Activated CD4-positive, alpha-beta T cell treated with anti-CD3 and anti-CD28 coated beads for 36 hours (primary cell): ENCODE data around the gene CHPF. TPM values are rescaled to one million over a fixed set of nuclear protein-coding genes. Genes with fewer than 3 reads are reported as not detected.

Experiments
- ATAC-seq: fragments of 200-7000 bp; cut with Tn5 transposase; one replicate; pipeline ENCODE4 v1.10.0; 2021; ENCODE audit warnings: mild to moderate bottlenecking, moderate library complexity
- CTCF ChIA-PET: fragments of 350-600 bp; sonication (Branson Sonifier 250); formaldehyde crosslinking; loops from one replicate; lab custom pipeline; 2021; ENCODE audit warnings: antibody characterized with exemption; lab: Charles Lee
- POLR2A ChIA-PET: fragments of 350-600 bp; sonication (Branson Sonifier 250); formaldehyde crosslinking; loops from one replicate; lab custom pipeline; 2021; ENCODE audit warnings: antibody characterized with exemption, inconsistent platforms; lab: Charles Lee
- DNase-seq: peaks from one replicate; pipeline ENCODE4 v3.0.0-alpha.2; 2020
- H3K27ac Mint-ChIP-seq: one replicate; pipeline ENCODE4 v1.8.0; 2021; ENCODE audit warnings: mixed read lengths
- H3K27me3 Mint-ChIP-seq: one replicate; pipeline ENCODE4 v1.8.0; 2021; ENCODE audit warnings: mixed read lengths
- H3K36me3 Mint-ChIP-seq: one replicate; pipeline ENCODE4 v1.8.0; 2021; ENCODE audit warnings: low read depth, mixed read lengths
- H3K4me1 Mint-ChIP-seq: one replicate; pipeline ENCODE4 v1.8.0; 2021; ENCODE audit warnings: mixed read lengths
- H3K4me3 Mint-ChIP-seq: one replicate; pipeline ENCODE4 v1.8.0; 2021; ENCODE audit warnings: mild to moderate bottlenecking, moderate library complexity, mixed read lengths
- H3K9me3 Mint-ChIP-seq: one replicate; pipeline ENCODE4 v1.8.0; 2021; ENCODE audit warnings: low read depth, mixed read lengths
- intact Hi-C, 2 experiments: fragments of 100-400 bp; cut with DNase I in 1 of 2; cut with micrococcal nuclease in 1 of 2; formaldehyde crosslinking; loops; one replicate each; pipeline versions ENCODE4 v1.14.2 to v1.15.1; 2022 to 2024; cut with DNase I, micrococcal nuclease
- total RNA-seq, 2 experiments: library from RNA; stranded (reverse); gene quantifications; one replicate each; pipeline ENCODE4 v1.2.3, GENCODE V29; 2021

Gene CHPF
- total RNA-seq, 2 experiments from 2014 or later, result 14.1 to 17.1 TPM

- ATAC-seq (no peak), DNase-seq (no peak)
- POLR2A ChIA-PET, result no interaction called here
- Mint-ChIP-seq H3K4me1 (peaks cover 13% of the 10 kb centered on the region), H3K27me3 (peaks cover 18% of the 10 kb centered on the region), H3K36me3 (no peaks in the 10 kb centered on the region), H3K4me3 (no peak overlapping the region), H3K27ac (no peak overlapping the region), H3K9me3 (no peaks in the 10 kb centered on the region)
- CTCF ChIA-PET, result interaction anchor here (0.5 to 0.8 kb wide), 4 partner anchors 11 to 294 kb away, joined by 3 to 4 read pairs (median 4); no protein-coding TSS in a partner anchor
- intact Hi-C loops, result loop anchor here in 1 of 2 experiments (10.0 kb wide), 2 partner anchors 294 to 1144 kb away; partner anchors contain the start of genes TUBA4A and TUBA4B
Measured at GRCh38 chr2:219548990-219549389, 5.4 kb upstream of the CHPF start.

GRCh38 chr2:219547621-219548020 lies 4.0 kb upstream of the CHPF start:
- ChIA-PET CTCF (interaction anchor here (0.7 kb wide), 1 partner anchor 238 kb away, joined by 3 read pairs; no protein-coding TSS in a partner anchor), POLR2A (no interaction called here)
- no peak overlapping the region for H3K27ac Mint-ChIP-seq
- DNase-seq (no peak), ATAC-seq (no peak)
- H3K27me3 Mint-ChIP-seq, result peaks cover 7% of the 10 kb centered on the region
- no peaks in the 10 kb centered on the region for H3K9me3 Mint-ChIP-seq
- no peak overlapping the region for H3K4me3 Mint-ChIP-seq
- peaks cover 13% of the 10 kb centered on the region for H3K4me1 Mint-ChIP-seq
- H3K36me3 Mint-ChIP-seq, result no peaks in the 10 kb centered on the region
- intact Hi-C loops, result loop anchor here in 1 of 2 experiments (10.0 kb wide), 2 partner anchors 293 to 1143 kb away; partner anchors contain the start of genes TUBA4A and TUBA4B

GRCh38 chr2:219545943-219546352 lies 2.3 kb upstream of the CHPF start:
- no peak overlapping the region for H3K4me3 Mint-ChIP-seq
- no peaks in the 10 kb centered on the region for H3K9me3 Mint-ChIP-seq
- H3K36me3 Mint-ChIP-seq, result peaks cover 6% of the 10 kb centered on the region
- ChIA-PET POLR2A (no interaction called here), CTCF (interaction anchor here (1.5 to 6.9 kb wide), 3 partner anchors 16 to 97 kb away, joined by 4 to 55 read pairs (median 15); partner anchors contain the start of gene GMPPA)
- ATAC-seq (no peak), DNase-seq (no peak)
- H3K4me1 Mint-ChIP-seq, result peaks cover 22% of the 10 kb centered on the region
- intact Hi-C loops, result loop anchor here in 1 of 2 experiments (10.0 kb wide), 2 partner anchors 291 to 1141 kb away; partner anchors contain the start of genes TUBA4A and TUBA4B
- H3K27ac Mint-ChIP-seq, result no peak overlapping the region
- H3K27me3 Mint-ChIP-seq, result peaks cover 3% of the 10 kb centered on the region

GRCh38 chr2:219545295-219545942 lies 1.8 kb upstream of the CHPF start:
- Mint-ChIP-seq H3K4me3 (peak overlapping the region; percentile 87), H3K4me1 (peaks cover 22% of the 10 kb centered on the region), H3K9me3 (no peaks in the 10 kb centered on the region), H3K27ac (no peak overlapping the region), H3K27me3 (no peaks in the 10 kb centered on the region), H3K36me3 (peaks cover 6% of the 10 kb centered on the region)
- POLR2A ChIA-PET, result no interaction called here
- CTCF ChIA-PET, result interaction anchor here (0.8 to 6.9 kb wide), 5 partner anchors 16 to 101 kb away, joined by 3 to 55 read pairs (median 4); partner anchors contain the start of gene GMPPA
- ATAC-seq (no peak), DNase-seq (no peak)
- intact Hi-C loops, result loop anchor here in 1 of 2 experiments (10.0 kb wide), 2 partner anchors 291 to 1141 kb away; partner anchors contain the start of genes TUBA4A and TUBA4B

DNA sequence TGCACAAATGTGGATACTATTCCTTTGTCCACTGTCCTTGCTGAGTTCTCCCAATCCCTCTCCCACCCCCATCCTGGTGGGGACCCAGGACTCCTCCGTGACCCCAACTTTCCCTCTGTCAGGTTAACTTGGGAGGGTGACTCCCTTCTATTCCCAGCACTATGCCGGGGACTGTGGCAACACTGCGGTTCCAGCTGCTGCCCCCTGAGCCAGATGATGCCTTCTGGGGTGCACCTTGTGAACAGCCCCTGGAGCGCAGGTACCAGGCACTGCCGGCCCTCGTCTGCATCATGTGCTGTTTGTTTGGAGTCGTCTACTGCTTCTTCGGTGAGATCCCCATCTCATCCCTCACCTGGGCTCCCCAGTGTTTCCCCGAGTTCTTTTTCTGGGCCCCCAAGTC lies 958 bp upstream of the CHPF start:
- ChIA-PET POLR2A (no interaction called here), CTCF (interaction anchor here (0.6 to 6.9 kb wide), 9 partner anchors 15 to 144 kb away, joined by 3 to 55 read pairs (median 4); partner anchors contain the start of genes GMPPA and STK11IP)
- Mint-ChIP-seq H3K36me3 (peaks cover 6% of the 10 kb centered on the region), H3K27ac (no peak overlapping the region), H3K9me3 (no peaks in the 10 kb centered on the region), H3K4me3 (peak overlapping the region; percentile 87), H3K4me1 (peaks cover 22% of the 10 kb centered on the region), H3K27me3 (no peaks in the 10 kb centered on the region)
- ATAC-seq (no peak), DNase-seq (no peak)
- intact Hi-C loops, result loop anchor here in 1 of 2 experiments (5.0 to 10.0 kb wide), 7 partner anchors 247 to 1140 kb away; partner anchors contain the start of genes CNOT9, NHEJ1, TUBA4A and TUBA4B

GRCh38 chr2:219542931-219543595 lies 546 bp downstream of the CHPF start:
- peaks cover 11% of the 10 kb centered on the region for H3K36me3 Mint-ChIP-seq
- H3K4me1 Mint-ChIP-seq, result peaks cover 22% of the 10 kb centered on the region
- H3K27ac Mint-ChIP-seq, result peak overlapping the region; percentile 66
- POLR2A ChIA-PET, result interaction anchor here (0.8 to 1.0 kb wide), 2 partner anchors 45 to 104 kb away, joined by 3 read pairs; partner anchors contain the start of gene GMPPA
- CTCF ChIA-PET, result interaction anchor here (0.6 to 6.9 kb wide), 14 partner anchors 10 to 1265 kb away, joined by 3 to 55 read pairs (median 10); partner anchors contain the start of genes GMPPA, INHA and STK11IP
- intact Hi-C loops, result loop anchor here (1.0 to 10.0 kb wide), 13 partner anchors 9 to 1138 kb away; partner anchors contain the start of genes GMPPA (in 2 of the 2), STK11IP (in 2 of the 2), CNOT9 (in 1 of the 2) and CNPPD1 (in 1 of the 2)
- no peaks in the 10 kb centered on the region for H3K27me3 Mint-ChIP-seq
- DNase-seq, result no peak
- peak; percentile 56 for ATAC-seq
- no peaks in the 10 kb centered on the region for H3K9me3 Mint-ChIP-seq
- peak overlapping the region; percentile 87 for H3K4me3 Mint-ChIP-seq

DNA sequence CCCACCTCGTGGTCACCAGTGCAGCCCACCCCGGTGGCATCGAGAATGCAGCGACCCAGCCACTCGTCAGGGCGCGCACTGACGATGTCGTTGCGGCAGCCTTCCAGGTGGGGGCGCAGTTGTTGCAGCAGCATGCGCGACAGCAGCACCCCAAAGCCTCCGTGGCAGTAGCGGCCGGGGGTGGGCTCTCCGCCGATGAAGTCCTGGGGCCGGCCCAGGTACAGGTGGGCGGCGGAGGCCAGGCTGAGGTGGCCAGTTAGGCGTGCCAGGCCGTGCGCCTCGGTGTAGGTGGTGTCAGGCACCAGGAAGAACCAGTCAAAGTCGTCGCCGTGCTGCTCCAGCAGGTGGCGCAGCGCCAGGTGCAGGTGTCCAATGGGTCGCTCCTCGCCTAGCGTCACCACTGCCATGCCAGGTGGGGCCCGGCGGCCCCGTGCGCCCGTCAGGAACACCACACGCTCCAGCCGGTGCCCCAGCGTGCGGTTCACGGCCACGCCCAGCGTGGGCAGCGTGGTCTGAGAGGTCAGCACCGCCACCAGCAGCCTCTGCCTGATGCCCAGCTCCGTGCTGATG lies 1.9 kb downstream of the CHPF start:
- H3K36me3 Mint-ChIP-seq, result peaks cover 11% of the 10 kb centered on the region
- ChIA-PET POLR2A (no interaction called here), CTCF (interaction anchor here (0.6 to 6.9 kb wide), 29 partner anchors 10 to 1382 kb away, joined by 3 to 55 read pairs (median 5); partner anchors contain the start of genes GMPPA and STK11IP)
- H3K4me1 Mint-ChIP-seq, result peaks cover 22% of the 10 kb centered on the region
- ATAC-seq (peak; percentile 43), DNase-seq (peak; percentile 93)
- peak overlapping the region; percentile 87 for H3K4me3 Mint-ChIP-seq
- H3K27ac Mint-ChIP-seq, result no peak overlapping the region
- H3K27me3 Mint-ChIP-seq, result no peaks in the 10 kb centered on the region
- H3K9me3 Mint-ChIP-seq, result no peaks in the 10 kb centered on the region
- intact Hi-C loops, result loop anchor here (1.0 to 10.0 kb wide), 10 partner anchors 101 to 1137 kb away; partner anchors contain the start of genes CNOT9 (in 1 of the 2), CNPPD1 (in 1 of the 2), NHEJ1 (in 1 of the 2) and TUBA4A (in 1 of the 2)

DNA sequence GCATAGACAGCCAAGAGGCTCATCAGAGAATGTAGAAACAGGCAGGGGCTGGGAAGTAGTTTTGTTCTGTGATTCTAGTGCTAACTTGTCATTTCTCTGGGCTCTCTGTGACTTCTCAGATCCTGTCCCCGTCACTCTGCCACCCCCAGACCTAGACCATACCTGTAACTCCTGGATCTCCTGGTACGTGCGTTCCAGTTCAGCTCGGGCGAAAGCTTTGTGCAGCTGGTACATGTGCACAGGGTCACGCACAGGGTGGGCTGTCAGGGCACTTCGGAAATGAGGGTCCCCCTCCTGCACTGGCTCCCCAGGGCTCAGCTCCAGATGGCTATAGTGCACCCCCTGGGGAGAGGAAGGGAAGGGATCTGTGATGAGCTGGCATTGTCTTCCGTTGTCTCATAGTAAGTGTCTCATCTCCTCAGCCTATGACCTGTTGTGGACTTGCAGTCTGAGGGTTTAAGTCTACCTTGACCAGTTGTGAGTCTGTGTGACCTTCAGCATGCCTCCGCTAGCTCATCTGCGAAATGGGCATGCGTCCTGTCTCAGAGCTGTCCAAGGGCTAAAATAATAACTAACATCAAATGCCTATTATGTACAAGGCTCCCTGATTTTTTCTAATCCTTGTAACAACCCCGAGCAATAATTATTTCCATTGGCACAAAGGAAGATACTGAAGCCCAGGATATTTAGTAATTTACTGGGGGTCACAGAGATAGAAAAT lies 2.7 kb downstream of the CHPF start:
- CTCF ChIA-PET, result interaction anchor here (0.6 to 6.9 kb wide), 27 partner anchors 11 to 1383 kb away, joined by 3 to 55 read pairs (median 4); partner anchors contain the start of genes GMPPA and STK11IP
- Mint-ChIP-seq H3K9me3 (no peaks in the 10 kb centered on the region), H3K27ac (no peak overlapping the region), H3K4me3 (peak overlapping the region; percentile 87), H3K4me1 (peaks cover 22% of the 10 kb centered on the region), H3K36me3 (peaks cover 11% of the 10 kb centered on the region), H3K27me3 (no peaks in the 10 kb centered on the region)
- POLR2A ChIA-PET, result no interaction called here
- DNase-seq (no peak), ATAC-seq (no peak)
- intact Hi-C loops, result loop anchor here (1.0 to 10.0 kb wide), 9 partner anchors 101 to 1136 kb away; partner anchors contain the start of genes CNOT9 (in 1 of the 2), NHEJ1 (in 1 of the 2), TUBA4A (in 1 of the 2) and TUBA4B (in 1 of the 2)

GRCh38 chr2:219539926-219540678 lies 3.5 kb downstream of the CHPF start:
- Mint-ChIP-seq H3K4me1 (peaks cover 22% of the 10 kb centered on the region), H3K4me3 (no peak overlapping the region), H3K27ac (no peak overlapping the region), H3K36me3 (peaks cover 11% of the 10 kb centered on the region), H3K9me3 (no peaks in the 10 kb centered on the region), H3K27me3 (no peaks in the 10 kb centered on the region)
- no peak for ATAC-seq
- ChIA-PET CTCF (interaction anchor here (0.5 to 6.9 kb wide), 20 partner anchors 11 to 226 kb away, joined by 3 to 55 read pairs (median 4); partner anchors contain the start of genes GMPPA and STK11IP), POLR2A (no interaction called here)
- no peak for DNase-seq
- intact Hi-C loops, result loop anchor here in 1 of 2 experiments (5.0 to 10.0 kb wide), 7 partner anchors 243 to 1135 kb away; partner anchors contain the start of genes CNOT9, NHEJ1, TUBA4A and TUBA4B
